H9 (cell line): ENCODE data around the gene ST6GAL1. TPM values are rescaled to one million over a fixed set of nuclear protein-coding genes. Genes with fewer than 3 reads are reported as not detected.

Experiments
- DNase-seq: peaks from one replicate; pipeline ENCODE4 v3.0.0-alpha.2; 2017
- H2AFZ ChIP-seq: one replicate; pipeline ENCODE4 v1.6.1; 2013; ENCODE audit warnings: mild to moderate bottlenecking, low read length, control low read depth, moderate library complexity
- H2AK5ac ChIP-seq: 2 replicates; pipeline ENCODE4 v1.6.1; 2013; ENCODE audit warnings: low read length, control low read depth, mixed read lengths; ENCODE audit not compliant: insufficient read length
- H2BK120ac ChIP-seq: one replicate; pipeline ENCODE4 v1.6.1; 2013; ENCODE audit warnings: low read depth, mild to moderate bottlenecking, low read length, control low read depth, inconsistent platforms; ENCODE audit not compliant: poor library complexity, severe bottlenecking
- H2BK12ac ChIP-seq: 2 replicates; pipeline ENCODE4 v1.6.1; 2013; ENCODE audit warnings: low read length, control low read depth, mixed read lengths, low read depth; ENCODE audit not compliant: insufficient read length
- H2BK15ac ChIP-seq: 2 replicates; pipeline ENCODE4 v1.6.1; 2013; ENCODE audit warnings: low read depth, low read length, control low read depth
- H2BK20ac ChIP-seq: one replicate; pipeline ENCODE4 v1.6.1; 2013; ENCODE audit warnings: low read depth, mild to moderate bottlenecking, low read length, control low read depth, inconsistent platforms; ENCODE audit not compliant: poor library complexity, severe bottlenecking
- H2BK5ac ChIP-seq: 2 replicates; pipeline ENCODE4 v1.6.1; 2013; ENCODE audit warnings: low read length, control low read depth, mixed read lengths; ENCODE audit not compliant: insufficient read length
- H3K14ac ChIP-seq: 2 replicates; pipeline ENCODE4 v1.6.1; 2013; ENCODE audit warnings: low read length, control low read depth; ENCODE audit not compliant: insufficient read depth
- H3K18ac ChIP-seq: 2 replicates; pipeline ENCODE4 v1.6.1; 2013; ENCODE audit warnings: low read depth, mild to moderate bottlenecking, mixed read lengths, low read length, control low read depth; ENCODE audit not compliant: insufficient read length
- H3K23ac ChIP-seq: 2 replicates; pipeline ENCODE4 v1.6.1; 2013; ENCODE audit warnings: low read length, control low read depth, mixed read lengths, low read depth; ENCODE audit not compliant: insufficient read length
- H3K23me2 ChIP-seq: 2 replicates; pipeline ENCODE4 v1.6.1; 2013; ENCODE audit warnings: low read depth, mild to moderate bottlenecking, mixed read lengths, low read length, control low read depth; ENCODE audit not compliant: insufficient read length, poor library complexity, severe bottlenecking
- H3K27ac ChIP-seq: 2 replicates; pipeline ENCODE4 v1.5.1; 2013; ENCODE audit warnings: low read length, control low read depth, mixed read lengths, low read depth; ENCODE audit not compliant: insufficient read length
- H3K27me3 ChIP-seq: 2 replicates; pipeline ENCODE4 v1.6.1; 2013; ENCODE audit warnings: low read length, control low read depth, inconsistent platforms; ENCODE audit not compliant: insufficient read depth
- H3K4ac ChIP-seq: 2 replicates; pipeline ENCODE4 v1.6.1; 2013; ENCODE audit warnings: low read depth, mild to moderate bottlenecking, control low read depth, inconsistent platforms, low read length, moderate library complexity
- H3K4me1 ChIP-seq: 2 replicates; pipeline ENCODE4 v1.6.1; 2013; ENCODE audit warnings: low read length, control low read depth, inconsistent platforms; ENCODE audit not compliant: insufficient read depth
- H3K4me2 ChIP-seq: 2 replicates; pipeline ENCODE4 v1.6.1; 2013; ENCODE audit warnings: low read length, control low read depth, mixed read lengths; ENCODE audit not compliant: insufficient read length, insufficient read depth
- H3K56ac ChIP-seq: 2 replicates; pipeline ENCODE4 v1.6.1; 2013; ENCODE audit warnings: low read depth, mild to moderate bottlenecking, mixed read lengths, low read length, control low read depth; ENCODE audit not compliant: insufficient read length
- H3K79me1 ChIP-seq: 2 replicates; pipeline ENCODE4 v1.6.1; 2013; ENCODE audit warnings: low read depth, mild to moderate bottlenecking, moderate library complexity, low read length, control low read depth, inconsistent platforms; ENCODE audit not compliant: insufficient read depth, poor library complexity, severe bottlenecking
- H3K79me2 ChIP-seq: 2 replicates; pipeline ENCODE4 v1.6.1; 2013; ENCODE audit warnings: low read length, control low read depth, inconsistent platforms; ENCODE audit not compliant: insufficient read depth
- H3K9ac ChIP-seq: 2 replicates; pipeline ENCODE4 v1.6.1; 2013; ENCODE audit warnings: low read length, control low read depth, mixed read lengths; ENCODE audit not compliant: insufficient read length; ENCODE audit errors: extremely low read depth
- H3K9me3 ChIP-seq: one replicate; pipeline ENCODE4 v1.6.1; 2013; ENCODE audit warnings: low read depth, low read length, inconsistent platforms; ENCODE audit not compliant: control insufficient read depth
- H3T11ph ChIP-seq: one replicate; pipeline ENCODE4 v1.6.1; 2013; ENCODE audit warnings: mild to moderate bottlenecking, low read length, control low read depth, inconsistent platforms
- H4K20me1 ChIP-seq: one replicate; pipeline ENCODE4 v1.6.1; 2013; ENCODE audit not compliant: control insufficient read depth, insufficient read length, insufficient read depth
- H4K5ac ChIP-seq: 2 replicates; pipeline ENCODE4 v1.6.1; 2013; ENCODE audit warnings: low read depth, mild to moderate bottlenecking, mixed read lengths, low read length, control low read depth; ENCODE audit not compliant: insufficient read length
- H4K8ac ChIP-seq: replicated peaks from 2 replicates; pipeline ENCODE4 v1.6.1; 2013; ENCODE audit warnings: low read length, control low read depth, mixed read lengths, low read depth; ENCODE audit not compliant: insufficient read length
- H4K91ac ChIP-seq: 2 replicates; pipeline ENCODE4 v1.6.1; 2013; ENCODE audit warnings: low read depth, mild to moderate bottlenecking, moderate library complexity, mixed read lengths, low read length, control low read depth; ENCODE audit not compliant: insufficient read length
- H3K27ac Mint-ChIP-seq, 3 experiments: 2 replicates in 2 of 3; 3 replicates in 1 of 3; pipeline ENCODE4 v1.8.0; 2020 to 2021; ENCODE audit warnings: mixed read lengths in 3 of 3, mild to moderate bottlenecking in 1 of 3, moderate library complexity in 1 of 3
- H3K27me3 Mint-ChIP-seq: 2 replicates; pipeline ENCODE4 v1.8.0; 2021; ENCODE audit warnings: low read depth, mild to moderate bottlenecking, moderate library complexity, mixed read lengths
- H3K36me3 Mint-ChIP-seq, 3 experiments: 2 replicates in 2 of 3; 3 replicates in 1 of 3; pipeline ENCODE4 v1.8.0; 2020 to 2021; ENCODE audit warnings: low read depth in 3 of 3, mixed read lengths in 3 of 3; ENCODE audit not compliant: insufficient read depth in 1 of 3
- H3K4me1 Mint-ChIP-seq, 2 experiments: 2 replicates each; pipeline ENCODE4 v1.8.0; 2020; ENCODE audit warnings: mixed read lengths in 2 of 2
- H3K4me3 Mint-ChIP-seq, 2 experiments: 2 replicates in 1 of 2; 3 replicates in 1 of 2; pipeline ENCODE4 v1.8.0; 2020 to 2021; ENCODE audit warnings: mild to moderate bottlenecking in 2 of 2, mixed read lengths in 2 of 2, moderate library complexity in 1 of 2
- H3K9me3 Mint-ChIP-seq, 2 experiments: 2 replicates in 1 of 2; 3 replicates in 1 of 2; pipeline ENCODE4 v1.8.0; 2020; ENCODE audit warnings: mild to moderate bottlenecking in 2 of 2, mixed read lengths in 2 of 2, moderate library complexity in 1 of 2
- WGBS: extraction: QIAGEN DNeasy Blood & Tissue Kit; methylation state at CpG from one replicate; pipeline ENCODE4 v1.1.7; 2013; ENCODE audit warnings: missing lambda C conversion rate, low lambda C conversion rate, mixed read lengths; ENCODE audit not compliant: insufficient read length; ENCODE audit errors: extremely low coverage; 5-methylcytosine and 5-hydroxymethylcytosine counted together
- total RNA-seq: library from RNA; stranded (reverse); gene quantifications from 2 replicates; pipeline ENCODE4 v1.2.1, GENCODE V29; 2021
- TF ChIP-seq, protein P1 (sequence below): fragments of 200-600 bp; sonication (generic); conservative IDR thresholded peaks from 3 replicates; pipeline ENCODE4 v1.8.0; 2021; ENCODE audit warnings: antibody characterized with exemption, mild to moderate bottlenecking

Gene ST6GAL1
- total RNA-seq, 1 experiment from 2014 or later, result 139 TPM

DNA sequence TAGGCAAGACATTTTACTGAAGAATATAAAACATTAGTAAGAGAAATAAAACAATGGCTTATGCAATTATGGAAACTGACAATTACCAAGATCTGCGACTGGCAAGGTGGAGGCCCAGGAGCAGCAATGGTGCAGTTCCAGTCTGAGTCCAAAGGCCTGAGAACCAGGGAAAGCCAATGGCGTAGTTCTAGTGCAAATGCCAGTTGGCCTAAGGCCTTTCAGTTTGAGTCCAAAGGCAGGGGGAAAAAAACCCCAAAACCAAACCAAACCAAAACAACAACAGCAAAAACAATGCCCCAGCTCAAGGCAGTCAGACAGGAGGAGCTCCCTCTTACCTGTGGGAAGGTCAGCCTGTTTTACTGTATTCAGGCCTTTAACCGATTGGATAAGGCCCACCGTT lies 72.6 kb downstream of the ST6GAL1 start:
- Mint-ChIP-seq H3K36me3 (peaks cover 49 to 62% (median 52%) of the 10 kb centered on the region in 3 experiments), H3K9me3 (no peaks in the 10 kb centered on the region), H3K4me1 (peaks cover 37 to 44% of the 10 kb centered on the region in 2 experiments), H3K4me3 (no peak overlapping the region), H3K27ac (no peak overlapping the region), H3K27me3 (no peaks in the 10 kb centered on the region)
- TF ChIP-seq, protein P1, sequence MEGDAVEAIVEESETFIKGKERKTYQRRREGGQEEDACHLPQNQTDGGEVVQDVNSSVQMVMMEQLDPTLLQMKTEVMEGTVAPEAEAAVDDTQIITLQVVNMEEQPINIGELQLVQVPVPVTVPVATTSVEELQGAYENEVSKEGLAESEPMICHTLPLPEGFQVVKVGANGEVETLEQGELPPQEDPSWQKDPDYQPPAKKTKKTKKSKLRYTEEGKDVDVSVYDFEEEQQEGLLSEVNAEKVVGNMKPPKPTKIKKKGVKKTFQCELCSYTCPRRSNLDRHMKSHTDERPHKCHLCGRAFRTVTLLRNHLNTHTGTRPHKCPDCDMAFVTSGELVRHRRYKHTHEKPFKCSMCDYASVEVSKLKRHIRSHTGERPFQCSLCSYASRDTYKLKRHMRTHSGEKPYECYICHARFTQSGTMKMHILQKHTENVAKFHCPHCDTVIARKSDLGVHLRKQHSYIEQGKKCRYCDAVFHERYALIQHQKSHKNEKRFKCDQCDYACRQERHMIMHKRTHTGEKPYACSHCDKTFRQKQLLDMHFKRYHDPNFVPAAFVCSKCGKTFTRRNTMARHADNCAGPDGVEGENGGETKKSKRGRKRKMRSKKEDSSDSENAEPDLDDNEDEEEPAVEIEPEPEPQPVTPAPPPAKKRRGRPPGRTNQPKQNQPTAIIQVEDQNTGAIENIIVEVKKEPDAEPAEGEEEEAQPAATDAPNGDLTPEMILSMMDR, result no peak
- Histone ChIP-seq H3K9me3 (no peaks in the 10 kb centered on the region), H2BK20ac (no peak overlapping the region), H2BK5ac (no peak overlapping the region), H2AFZ (no peak overlapping the region), H3K79me2 (peaks cover 3% of the 10 kb centered on the region; the same call in 1 of the 2 replicates), H3K23ac (no peak overlapping the region), H4K8ac (no peak overlapping the region), H2BK12ac (no peak overlapping the region), H4K5ac (no peak overlapping the region), H3K4ac (no peak overlapping the region), H3K56ac (no peak overlapping the region), H3T11ph (no peak overlapping the region), H3K27ac (no peak overlapping the region), H3K23me2 (peaks cover 2% of the 10 kb centered on the region), H3K9ac (no peak overlapping the region), H3K4me1 (no peaks in the 10 kb centered on the region; the same call in 1 of the 2 replicates), H3K18ac (no peak overlapping the region), H2AK5ac (no peak overlapping the region), H3K4me2 (no peak overlapping the region), H3K79me1 (peaks cover 6% of the 10 kb centered on the region), H3K27me3 (no peaks in the 10 kb centered on the region), H2BK120ac (no peak overlapping the region), H4K20me1 (no peaks in the 10 kb centered on the region), H3K14ac (no peak overlapping the region), H4K91ac (no peak overlapping the region), H2BK15ac (no peak overlapping the region)
- no peak for DNase-seq
- no CpG with 5 or more reads among the region's 4 CpGs for WGBS
